Superior temporal gyrus (tissue), 1 donor: ENCODE measurements around the gene KCNN3.
A peak's percentile ranks its signal among the peaks of the same experiment; 100 is the strongest.
"Not testable (repeated sequence)": the region's sequence is repeated elsewhere in the genome, so short reads cannot be mapped to it uniquely, and the experiment has no call there.

ENCODE experiments used
- DNase-seq: peaks from one replicate; pipeline ENCODE4 v3.0.0-alpha.2; 2016; ENCODE audit errors: extremely low spot score

KCNN3 gene

DNA sequence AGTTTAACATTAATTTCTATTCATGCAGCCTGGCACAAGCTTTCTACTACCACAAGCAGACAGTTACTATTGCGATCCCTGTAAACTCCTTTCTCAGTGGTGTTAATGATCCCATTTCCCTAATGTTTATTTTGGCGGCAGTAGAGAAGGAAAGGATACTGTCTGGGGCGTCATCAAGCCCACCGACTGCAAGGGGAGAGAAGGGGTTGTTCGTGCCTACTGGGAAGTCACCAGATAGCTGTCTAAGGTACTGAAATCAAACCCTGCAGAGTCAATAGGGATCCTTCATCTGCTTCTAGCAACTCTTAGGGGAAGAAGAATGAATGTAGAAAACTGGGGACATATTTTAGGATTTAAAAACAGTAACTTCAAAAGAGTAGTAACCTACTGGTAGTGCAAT is 166.9 kb downstream of the KCNN3 start:
- DNase-seq = no peak

DNA sequence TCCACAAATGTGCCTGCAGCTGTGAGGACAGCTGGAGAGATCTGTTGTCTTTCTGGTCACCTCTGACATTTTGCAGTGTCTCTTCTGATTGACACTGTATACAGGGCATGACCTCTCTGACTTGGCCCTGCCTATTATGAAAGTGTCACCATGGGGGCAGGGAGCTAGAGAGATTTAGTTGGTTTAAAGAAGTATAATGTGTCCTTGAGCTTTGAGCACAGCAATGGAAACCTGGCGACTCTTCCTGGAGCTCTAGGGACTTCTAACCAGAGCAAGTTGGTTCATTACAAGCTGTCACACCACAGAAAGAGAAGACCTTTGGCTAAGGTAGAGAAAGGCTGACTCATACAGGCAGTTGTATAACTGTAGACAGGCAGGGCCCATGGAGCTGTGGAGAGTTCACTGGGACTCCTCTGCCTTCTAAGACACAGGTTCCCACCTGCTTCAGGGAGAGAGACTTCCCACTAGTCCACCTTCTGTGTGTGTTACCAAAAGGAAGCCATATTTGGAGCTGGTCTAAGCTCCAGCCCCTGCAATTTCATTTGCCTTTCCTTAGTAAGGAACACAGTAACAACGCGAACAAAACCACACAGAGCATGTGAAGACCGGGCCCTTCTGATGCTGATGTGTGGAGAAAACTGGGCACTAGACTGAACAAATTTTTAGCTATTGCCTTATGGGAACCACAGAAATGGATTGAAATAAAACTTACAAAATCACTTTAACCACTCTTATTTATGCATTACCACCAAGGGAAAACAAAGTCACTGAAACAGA is 171.6 kb downstream of the KCNN3 start:
- no peak for DNase-seq

DNA sequence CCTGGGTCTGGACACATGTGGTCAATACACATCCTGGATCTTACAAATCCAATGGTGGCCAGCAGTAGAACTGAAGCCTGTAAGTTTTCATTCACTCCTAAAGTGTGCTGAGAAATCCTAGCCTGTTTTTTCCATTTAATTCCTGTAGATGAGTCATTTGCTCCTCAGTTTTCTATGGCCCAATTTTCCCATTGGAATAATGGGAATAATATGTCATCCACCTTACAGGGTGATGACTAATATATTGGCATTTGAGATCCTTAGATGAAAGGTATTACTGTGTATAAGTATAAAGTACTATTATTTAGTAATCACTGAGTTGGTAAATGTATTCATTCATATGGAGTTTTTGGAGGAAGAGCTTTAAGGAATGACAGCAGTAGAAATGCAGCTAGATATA is 172.4 kb downstream of the KCNN3 start:
- DNase-seq = no peak

DNA sequence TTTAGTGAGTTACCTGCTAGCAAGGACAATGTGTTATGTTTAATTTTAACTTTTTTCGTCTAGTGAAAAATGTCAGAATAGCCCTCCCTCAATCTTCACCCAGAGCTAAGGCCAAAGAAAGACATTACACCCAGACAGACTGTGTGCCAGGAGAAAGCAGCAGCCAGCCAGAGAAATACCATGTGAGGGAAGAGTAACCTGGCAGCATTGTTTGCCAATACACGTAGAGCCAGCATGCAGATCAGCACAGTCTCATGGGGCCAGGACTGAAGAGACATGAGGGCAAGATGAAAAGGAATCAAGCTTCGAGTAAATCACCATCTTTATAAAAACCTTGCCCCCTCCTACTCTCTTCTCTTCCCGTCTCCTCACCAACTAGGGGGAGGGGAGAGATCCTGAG is 173.6 kb downstream of the KCNN3 start:
- no peak for DNase-seq

DNA sequence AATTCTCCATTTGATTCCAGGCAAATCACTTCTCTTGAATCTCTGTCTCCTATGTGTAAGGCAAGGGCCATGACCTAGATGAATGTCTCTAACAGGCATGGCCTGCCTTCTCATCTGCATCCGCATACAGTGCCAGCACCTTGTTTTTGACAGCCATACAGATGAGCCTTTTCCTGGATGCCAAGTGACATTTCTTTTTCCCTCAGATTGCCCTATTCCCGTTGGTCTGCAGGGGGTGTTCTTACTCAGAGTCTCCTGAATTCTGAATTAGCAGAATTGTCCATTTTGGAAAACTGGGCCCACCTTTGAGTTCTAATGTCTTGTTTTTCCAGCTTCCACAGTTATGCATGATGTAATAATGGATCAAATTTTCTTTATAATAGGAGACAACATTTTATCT is 174.1 kb downstream of the KCNN3 start:
- DNase-seq = no peak

DNA sequence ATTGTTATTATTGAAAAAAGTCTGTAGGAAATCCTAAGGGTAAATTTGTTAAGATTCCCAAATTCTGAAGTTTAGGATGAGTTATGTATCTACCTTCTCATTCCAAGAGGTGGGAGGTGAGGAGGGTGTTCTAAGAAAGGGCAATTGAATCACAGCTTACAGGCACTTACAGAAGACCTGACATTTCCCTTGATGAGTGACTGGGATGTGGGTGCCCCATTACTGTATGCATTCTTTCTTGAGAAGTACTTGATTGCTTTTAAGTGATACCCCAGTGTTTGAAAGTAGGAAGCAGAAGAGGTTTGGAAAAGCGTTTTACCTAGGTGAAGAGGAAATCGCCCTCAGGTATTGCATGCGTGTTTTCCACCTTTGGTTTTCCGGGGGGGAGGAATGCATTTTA is 175.1 kb downstream of the KCNN3 start:
- DNase-seq = no peak

DNA sequence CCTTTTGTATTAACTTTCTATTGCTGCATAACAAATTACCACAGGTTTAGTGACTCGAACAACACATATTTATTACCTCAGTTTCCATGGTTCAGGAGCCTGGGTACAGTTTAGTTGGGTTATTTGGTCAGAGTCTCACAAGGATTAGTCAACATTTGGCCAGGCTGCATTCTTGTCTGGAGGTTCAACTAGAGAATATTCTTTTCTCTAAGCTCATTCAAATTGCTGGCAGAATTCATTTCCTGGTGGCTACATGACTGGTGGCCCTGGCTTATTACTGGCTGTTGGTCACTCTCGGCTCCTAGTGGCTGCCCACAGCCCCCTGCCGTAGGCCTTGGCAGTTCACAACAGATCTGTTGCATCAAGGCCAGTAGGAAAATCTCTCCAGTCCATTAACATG is 181.0 kb downstream of the KCNN3 start:
- no peak for DNase-seq

DNA sequence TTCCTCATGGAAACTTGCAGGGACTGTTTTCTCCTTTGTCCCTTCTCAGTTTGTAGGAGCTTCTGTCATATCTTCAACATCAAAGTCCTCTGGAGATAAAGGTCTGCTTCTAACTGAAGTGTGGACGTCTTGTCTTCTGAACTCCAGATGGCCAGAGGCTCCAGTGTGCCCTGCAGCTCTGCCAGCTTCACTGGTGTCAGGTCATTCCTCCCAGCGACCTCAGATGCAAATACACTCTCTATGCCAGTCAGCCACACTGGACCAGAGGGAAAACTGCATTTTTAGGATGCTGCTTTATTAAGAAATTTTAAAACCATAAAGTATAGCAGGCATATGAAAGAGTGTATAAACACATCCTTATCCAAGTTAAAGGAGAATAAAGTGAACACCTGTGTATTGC is 183.6 kb downstream of the KCNN3 start:
- DNase-seq = no peak

DNA sequence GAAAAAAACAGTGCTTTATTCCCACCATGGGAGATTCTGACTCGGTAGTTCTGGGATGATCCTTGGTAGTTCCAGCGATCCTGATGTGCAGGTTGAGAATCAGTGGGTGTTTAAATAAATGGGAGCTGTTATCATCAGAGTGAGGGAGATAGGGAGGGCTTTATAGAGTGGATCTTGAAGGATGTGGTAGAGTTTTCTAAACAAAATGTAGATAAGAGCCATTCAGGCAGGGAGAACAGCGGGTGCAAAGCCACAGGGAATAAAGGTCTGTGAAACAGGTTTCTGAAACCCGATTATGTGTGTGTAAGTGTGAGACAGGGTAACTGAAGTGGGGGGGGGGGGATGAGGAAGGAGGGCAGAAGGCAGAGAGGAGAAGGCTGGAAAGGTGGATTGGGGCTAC is 186.3 kb downstream of the KCNN3 start:
- DNase-seq = no peak

DNA sequence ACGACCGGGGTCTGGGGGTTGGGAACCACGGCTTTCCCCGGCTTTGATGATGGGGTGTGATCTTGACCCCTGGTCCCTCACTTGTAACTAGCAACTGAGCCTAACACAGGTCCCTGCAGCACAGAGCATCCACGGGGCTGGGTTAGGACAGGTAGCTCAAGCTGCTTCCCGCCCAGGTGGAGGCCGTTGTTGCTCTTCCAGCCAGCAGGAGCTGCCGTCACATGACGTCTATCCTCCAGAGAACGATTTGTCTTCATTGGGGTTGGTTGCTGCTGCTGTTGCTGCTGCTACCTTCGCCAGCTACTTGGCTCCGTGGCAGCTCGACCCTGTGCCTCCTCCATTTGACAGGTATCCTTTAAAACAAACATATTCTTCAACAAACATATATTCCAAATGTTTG is 187.8 kb downstream of the KCNN3 start:
- no peak for DNase-seq

DNA sequence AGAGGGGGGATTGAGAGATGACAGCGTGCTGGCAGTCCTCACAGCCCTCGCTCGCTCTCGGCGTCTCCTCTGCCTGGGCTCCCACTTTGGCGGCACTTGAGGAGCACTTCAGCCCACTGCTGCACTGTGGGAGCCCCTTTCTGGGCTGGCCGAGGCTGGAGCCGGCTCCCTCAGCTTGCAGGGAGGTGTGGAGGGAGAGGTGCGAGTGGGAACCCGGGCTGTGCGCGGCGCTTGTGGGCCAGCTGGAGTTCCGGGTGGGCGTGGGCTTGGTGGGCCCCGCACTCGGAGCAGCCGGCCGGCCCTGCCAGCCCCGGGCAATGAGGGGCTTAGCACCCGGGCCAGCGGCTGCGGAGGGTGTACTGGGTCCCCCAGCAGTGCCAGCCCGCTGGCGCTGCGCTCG is 192.2 kb downstream of the KCNN3 start:
- not testable (repeated sequence) for DNase-seq

DNA sequence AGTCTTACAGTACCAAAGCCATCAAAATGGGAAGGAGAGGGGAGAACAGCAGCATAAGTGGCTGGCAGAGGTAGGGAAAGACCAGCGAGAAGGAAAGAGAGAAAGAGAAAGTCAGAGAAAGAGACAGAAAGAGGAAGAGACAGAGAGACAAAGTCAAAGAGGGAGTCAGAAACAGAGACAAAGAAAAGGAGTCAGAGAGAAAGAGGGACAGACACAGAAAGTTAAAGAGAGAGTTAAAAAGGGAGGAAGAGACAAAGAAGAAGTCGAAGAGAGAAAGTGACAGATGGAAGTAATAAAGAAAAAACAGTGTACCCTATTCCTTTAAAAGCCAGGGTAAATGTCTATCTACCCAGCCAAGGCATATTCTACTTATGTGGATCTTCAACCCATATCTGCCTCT is 193.2 kb downstream of the KCNN3 start:
- not testable (repeated sequence) for DNase-seq

DNA sequence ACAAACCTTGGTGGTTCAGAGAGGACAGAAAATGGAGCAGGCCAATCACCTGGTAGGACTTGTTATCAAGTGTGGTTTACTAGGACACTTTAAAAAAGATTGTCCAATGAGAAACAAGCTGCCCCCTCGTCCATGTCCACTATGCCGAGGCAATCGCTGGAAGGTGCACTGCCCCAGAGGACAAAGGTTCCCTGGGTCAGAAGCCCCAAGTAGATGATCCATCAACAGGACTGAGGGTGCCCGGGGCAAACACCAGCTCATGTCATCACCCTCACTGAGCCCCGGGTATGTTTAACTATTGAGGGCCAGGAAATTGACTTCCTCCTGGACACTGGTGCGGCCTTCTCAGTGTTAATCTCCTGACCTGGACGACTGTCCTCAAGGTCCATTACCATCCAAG is 195.6 kb downstream of the KCNN3 start:
- not testable (repeated sequence) for DNase-seq

DNA sequence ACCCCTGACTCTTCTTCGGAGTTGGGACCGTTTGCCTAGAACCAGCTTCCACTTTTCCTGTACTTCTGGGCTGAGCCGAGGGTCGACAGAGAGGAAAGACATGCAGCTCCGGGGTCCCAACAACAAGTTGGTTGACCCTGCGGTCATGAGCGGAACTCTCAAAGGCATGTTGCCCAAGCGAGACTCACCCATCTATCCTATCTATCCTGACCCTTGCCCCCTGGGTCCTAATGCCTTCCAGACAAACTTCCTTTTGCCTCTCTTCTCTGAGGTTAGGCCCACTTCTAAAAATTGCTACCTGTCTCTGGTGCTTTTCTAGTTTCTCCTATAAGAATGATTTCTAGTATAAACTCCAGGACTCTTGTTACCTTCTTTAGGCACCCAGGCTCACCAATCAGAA is 197.8 kb downstream of the KCNN3 start:
- DNase-seq = not testable (repeated sequence)

DNA sequence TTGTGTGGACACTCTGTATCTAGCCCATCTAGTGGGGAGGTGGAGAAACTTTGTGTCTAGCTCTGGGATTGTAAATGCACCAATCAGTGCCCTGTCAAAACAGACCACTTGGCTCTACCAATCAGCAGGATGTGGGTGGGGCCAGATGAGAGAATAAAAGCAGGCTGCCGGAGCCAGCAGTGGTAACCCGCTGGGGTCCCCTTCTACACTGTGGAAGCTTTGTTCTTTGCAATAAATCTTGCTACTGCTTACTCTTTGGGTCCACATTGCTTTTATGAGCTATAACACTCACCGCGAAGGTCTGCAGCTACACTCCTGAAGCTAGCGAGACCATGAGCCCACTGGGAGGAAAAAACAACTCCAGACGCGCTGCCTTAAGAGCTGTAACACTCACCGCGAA is 198.7 kb downstream of the KCNN3 start:
- DNase-seq = not testable (repeated sequence)

DNA sequence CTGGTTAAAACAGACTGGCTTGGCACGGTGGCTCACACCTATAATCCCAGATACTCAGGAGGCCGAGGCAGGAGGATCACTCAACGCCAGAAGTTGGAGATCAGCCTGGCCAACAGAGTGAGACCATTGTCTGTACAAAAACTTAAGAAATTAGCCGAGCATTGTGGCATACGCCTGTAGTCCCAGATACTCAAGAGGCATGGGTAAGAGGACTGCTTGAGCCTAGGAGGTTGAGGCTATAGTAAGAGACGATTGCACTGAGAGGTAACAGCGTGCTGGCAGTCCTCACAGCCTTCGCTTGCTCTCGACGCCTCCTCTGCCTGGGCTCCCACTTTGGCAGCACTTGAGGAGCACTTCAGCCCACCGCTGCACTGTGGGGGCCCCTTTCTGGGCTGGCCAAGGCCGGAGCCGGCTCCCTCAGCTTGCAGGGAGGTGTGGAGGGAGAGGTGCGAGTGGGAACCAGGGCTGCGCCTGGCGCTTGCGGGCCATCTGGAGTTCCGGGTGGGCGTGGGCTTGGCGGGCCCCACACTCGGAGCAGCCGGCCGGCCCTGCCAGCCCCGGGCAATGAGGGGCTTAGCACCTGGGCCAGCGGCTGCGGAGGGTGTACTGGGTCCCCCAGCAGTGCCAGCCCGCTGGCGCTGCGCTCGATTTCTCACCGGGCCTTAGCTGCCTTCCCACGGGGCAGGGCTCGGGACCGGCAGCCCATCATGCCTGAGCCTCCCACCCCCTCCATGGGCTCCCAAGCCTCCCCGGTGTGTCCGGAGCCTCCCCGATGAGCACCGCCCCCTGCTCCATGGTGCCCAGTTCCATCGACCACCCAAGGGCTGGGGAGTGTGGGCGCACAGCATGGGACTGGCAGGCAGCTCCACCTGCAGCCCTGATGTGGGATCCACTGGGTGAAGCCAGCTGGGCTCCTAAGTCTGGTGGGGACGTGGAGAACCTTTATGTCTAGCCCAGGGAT is 199.5 kb downstream of the KCNN3 start:
- DNase-seq = not testable (repeated sequence)

DNA sequence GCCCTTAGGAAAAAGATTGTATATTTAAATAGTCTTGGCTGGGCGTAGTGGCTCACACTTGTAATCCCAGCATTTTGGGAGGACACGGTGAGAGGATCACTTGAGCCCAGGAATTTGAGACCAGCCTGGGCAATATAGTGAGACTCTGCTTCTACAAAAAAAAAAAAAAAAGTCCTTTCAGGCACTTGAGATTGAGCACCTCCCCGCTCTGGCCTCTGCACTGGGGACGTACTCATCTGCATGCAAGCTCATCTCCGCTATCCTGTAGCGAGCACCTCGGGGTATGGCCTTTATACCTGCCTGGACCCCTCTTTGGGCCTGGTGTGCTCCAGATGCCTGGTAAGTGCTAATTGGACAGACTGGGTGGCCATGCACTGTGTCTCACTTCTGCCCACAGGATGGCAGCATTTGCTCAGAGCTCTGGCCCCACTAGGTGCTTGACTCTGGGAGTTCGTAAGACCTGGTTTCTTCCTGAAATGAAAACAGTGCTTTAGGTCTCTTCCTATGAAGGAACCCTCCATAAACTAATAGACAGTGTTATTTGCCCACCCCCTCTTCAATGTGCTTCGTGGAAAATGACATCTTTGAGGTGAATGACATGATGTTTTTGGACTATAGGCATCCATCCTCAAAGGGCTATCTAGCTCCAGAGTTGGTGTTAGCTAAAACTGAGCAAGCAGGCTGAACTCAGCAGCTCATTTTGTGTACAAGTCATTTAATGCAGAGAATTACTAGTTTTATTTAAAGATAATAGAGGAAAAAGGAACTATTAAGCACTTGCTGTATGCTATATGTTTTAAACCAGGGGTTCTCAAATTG is 200.4 kb downstream of the KCNN3 start:
- peak; percentile 91 for DNase-seq

DNA sequence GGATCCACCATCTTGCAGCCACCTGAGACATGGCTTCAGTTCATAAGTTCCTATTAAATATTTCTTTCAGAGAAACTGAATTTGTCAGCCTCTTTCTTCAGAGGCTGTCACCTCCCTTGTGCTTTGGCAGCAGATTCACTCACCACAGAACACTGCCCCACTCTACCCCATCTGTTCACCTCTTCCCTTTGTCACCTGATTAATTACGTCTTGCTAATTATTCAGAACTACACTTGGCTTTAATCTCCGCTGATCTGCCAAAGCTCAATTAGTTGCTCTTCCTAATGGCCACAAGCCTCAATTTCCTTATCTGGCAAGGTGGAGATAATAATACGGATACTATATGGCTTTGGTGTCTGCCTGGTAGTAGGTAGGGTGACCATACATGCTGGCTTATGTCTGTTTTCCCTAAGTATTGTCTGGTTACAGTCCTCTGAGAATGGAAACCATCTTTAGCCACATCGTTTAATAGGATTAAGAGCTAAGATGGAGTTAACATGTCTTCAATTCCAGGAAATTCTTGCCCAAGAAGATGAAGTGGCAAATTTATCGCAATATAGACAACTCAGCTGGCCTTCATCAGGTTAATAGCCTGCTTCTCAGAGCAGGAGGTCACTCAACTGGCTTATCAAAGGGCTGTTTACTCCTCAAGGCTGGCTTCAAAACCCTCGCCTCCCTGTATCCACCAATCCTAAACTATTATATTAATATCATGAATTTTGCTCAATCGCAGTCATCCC is 203.9 kb downstream of the KCNN3 start:
- no peak for DNase-seq

DNA sequence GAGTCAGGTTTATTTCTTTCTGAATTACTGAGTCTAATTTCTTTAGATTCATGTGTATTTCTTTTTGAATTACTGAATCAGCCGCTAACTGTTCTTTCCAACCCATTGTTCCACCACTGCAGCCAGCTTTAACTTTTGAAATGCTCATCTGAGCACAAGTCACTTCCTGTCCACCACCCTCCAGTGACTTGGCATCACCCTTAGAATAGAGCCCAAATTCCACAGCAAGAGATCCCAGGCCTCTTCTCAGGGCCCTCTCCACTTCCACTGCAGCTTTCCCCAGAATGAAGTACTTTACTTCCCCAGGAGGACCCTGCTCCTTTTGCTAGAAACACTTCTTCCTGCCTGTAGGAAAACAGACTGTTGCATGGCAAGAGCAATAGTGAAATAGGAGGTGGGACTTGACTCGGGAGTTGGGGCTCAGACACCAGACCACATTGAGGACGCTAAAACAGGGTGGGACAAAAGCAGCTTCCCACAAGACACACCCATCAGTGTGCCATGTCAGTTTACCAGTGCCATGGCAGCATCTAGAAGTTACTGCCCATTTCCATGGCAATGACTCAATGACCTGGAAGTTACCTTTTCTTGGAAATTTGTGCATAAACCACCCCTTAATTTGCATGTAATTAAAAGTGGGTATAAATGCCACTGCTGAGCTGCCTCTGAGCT is 205.6 kb downstream of the KCNN3 start:
- no peak for DNase-seq

DNA sequence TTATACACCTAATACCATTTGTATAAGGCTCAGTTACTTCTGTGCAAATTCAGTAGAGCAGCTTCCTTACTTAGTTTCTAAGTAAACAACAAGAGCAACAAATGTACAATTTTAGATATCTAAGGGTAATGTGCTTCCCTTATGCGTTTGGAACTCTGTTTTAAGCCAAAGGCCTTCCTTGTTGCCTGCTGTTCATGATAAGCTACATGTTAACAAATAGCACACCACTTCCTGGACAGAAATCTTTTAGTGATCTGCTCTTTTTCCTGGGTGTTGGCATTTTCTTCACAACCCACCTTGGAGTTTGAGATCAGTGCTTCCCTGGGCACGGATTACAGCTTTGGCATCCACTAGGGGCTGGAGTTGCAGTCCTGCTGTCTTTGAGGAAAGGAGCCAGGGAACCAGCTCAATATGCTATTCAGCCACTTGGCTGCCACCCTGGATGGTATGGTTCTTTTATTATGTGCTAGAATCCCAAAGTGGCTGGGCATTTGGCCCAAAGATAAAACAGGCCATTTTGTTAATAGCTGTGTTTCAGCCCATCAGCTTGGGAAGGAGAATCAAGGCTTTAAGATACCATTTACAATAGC is 206.5 kb downstream of the KCNN3 start:
- no peak for DNase-seq
